Measurements from ENCODE around the gene ABCC9.
"Not testable (repeated sequence)": the region's sequence is repeated elsewhere in the genome, so short reads cannot be mapped to it uniquely, and the experiment has no call there.

Gene ABCC9

DNA sequence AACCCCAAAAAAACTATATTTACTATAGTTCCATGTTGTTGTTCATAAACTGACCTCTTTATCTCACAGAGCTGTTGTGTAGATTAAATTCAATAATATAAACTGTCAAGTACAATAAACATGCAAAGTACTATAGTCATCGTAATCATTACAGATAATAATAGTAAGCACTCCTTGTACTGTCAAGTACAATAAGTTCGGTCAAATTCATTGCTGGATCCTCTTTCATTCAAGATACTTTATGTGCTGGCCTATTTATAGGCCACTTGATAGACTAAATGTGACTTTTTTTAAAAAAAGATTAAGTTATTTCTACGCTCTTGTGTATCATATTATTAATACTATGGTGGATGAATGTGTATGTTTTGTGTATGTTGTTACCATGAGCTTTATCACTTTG lies 127.5 kb downstream of the ABCC9 start:
- no peak for DNase-seq

DNA sequence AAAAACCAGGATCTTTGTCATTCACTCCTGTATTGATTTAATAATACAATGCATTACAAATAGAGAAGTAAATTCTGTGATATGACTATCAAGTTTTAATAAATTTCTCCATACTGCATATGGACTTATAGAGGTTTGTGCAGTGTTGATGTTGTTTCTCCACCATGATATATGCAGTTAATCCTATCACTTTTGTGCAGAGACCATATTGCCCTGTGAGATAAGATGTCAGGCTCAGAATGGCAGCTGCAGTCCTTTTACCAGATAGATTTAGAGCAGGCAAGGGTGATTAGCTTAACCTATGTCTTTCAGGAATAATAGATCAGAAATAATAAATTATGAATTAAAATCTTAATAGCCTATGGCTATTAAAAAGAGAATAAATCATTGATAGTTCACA lies 128.1 kb downstream of the ABCC9 start:
- DNase-seq, result no peak

DNA sequence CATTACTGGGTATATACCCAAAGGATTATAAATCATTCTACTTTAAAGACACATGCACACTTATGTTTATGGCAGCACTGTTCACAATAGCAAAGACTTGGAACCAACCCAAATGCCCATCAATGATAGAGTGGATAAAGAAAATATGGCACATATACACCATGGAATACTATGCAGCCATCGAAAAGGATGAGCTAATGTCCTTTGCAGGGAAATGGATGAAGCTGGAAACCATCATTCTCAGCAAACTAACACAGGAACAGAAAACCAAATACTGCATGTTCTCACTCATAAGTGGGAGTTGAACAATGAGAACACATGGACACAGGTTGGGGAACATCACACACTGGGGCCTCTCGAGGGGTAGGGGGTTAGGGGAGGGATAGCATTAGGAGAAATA lies 128.9 kb downstream of the ABCC9 start:
- DNase-seq, result not testable (repeated sequence)

DNA sequence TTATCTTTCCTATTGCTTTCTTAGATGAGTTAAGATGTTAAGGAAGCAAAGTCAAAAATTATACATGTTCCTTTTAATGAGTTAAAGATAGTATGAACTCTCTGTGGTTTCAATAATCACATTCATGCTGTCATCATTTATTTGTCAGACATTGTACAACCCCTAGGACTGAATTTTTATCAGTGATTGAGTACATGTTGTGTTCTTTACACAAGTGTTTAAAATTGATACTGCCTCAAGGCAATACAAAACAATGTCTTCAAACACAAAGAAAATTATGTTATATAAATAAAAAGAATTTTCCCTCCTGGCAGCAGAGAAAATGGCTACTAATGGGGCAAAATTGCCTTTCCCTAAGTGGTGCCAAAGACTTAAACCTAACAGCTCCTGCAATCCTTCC lies 132.1 kb downstream of the ABCC9 start:
- DNase-seq, result no peak

DNA sequence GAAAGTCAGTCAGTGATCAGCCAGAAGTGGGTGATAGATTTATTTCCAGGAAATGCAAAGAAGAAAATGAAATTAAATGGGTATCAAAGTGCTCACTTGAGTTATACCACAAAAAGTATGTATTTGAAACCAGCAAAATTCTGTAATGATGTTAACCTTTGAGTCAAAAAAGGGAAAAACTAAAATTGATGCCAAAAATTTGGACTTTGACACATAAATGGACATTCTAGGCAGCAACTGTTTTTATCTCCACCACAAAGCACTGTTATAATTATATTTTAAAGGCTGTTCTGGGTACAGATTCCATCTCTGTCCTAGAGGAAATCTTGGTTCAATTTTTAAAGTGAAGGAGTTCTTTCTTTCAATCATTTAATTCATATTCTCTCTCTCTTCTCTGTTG lies 135.0 kb downstream of the ABCC9 start:
- no peak for DNase-seq

DNA sequence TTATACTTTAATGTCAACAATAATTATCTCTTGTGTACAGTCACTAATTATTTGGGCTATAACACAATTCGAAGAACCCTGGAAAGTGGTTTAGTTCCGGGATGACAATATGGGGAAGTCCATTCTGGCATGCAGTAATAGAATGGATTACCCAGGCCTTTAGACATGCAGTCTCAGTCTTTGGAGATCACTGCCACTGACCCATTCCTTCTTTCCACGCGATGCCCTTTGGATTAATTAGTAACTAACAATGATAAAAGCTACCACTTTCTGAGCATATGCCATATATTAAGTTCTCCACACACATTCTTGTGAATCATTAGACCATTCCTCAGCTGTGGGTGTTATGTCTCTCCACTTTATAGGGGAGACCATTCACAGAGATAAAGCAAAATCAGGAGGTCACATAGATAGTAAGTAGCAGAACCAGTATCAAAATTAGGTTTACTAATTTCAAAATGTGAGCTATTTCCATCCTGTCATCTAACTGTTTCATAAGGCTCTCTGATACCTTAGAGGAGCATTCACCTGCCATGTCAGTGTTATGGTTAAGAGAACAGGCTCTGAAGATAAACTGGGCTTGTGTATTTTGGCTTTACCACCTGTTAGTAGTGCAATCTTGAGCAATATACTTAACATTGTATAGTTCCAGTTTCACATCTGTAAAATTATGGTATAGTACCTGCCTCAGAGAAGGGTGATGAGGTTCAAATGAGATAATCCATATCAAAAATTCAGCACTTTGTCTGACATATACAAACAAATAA lies 139.5 kb downstream of the ABCC9 start:
- no peak for DNase-seq

DNA sequence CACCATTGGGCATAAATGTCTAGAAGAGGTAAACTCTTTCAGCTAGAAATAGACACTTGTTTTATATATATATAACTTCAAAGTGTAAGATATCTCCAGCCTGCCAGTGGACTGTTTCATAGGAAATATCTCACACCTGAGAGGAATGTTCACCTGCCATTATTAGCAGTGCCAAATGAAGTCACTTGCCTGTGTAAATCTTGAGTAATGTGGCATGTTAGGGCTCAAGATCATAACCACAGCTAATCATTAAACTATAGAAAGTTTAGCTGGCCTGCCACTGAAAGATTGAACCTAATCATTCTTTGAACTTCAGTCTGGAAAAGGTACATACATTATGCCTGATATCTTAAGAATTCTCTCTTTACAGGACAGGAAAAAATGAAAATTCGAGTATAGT lies 141.2 kb downstream of the ABCC9 start:
- DNase-seq, result no peak

DNA sequence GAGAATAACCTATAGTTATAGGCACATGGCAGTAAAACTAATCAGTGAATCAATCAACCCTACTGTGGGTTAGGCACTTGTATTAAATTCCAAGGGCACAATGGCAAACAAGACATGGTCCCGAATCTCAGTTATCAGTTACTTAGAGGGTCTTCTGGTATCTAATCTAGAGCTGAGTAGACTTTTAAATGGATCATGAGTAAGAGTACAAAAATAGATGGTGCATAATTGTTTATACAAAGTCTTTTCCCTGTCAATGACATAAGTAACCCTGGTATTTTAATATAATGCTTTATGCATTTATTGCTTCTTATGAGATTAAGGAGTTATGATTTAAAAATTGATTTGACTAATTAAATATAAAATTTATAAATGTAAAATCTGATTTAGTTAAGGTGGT lies 143.7 kb downstream of the ABCC9 start:
- DNase-seq, result no peak

DNA sequence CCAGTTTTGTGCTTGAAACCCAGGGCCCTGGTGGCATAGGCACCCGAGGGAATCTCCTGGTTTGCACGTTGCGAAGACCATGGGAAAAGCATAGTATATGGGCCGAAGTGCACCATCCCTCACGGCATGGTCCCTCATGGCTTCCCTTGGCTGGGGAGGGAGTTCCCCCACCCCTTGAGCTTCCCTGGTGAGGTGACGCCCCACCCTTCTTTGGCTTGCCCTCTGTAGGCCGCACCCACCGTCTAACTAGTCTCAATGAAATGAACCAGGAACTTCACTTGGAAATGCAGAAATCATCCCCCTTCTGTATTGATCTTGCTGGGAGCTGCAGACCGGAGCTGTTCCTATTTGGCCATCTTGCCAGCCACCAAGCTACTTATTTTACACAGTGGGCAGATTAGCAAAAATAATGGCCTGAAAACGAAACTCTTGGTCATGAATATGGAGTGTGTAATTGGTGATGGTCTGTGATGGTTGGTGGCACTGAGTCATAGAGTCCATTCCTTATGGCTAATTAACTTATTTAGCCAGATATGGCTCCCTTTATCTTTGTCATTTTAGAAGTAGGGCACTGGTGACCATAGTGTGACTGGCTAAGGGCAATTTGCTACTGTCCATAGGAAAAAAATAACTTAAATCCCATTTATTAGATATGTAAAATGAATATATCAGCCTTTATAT lies 145.4 kb downstream of the ABCC9 start:
- no peak for DNase-seq

DNA sequence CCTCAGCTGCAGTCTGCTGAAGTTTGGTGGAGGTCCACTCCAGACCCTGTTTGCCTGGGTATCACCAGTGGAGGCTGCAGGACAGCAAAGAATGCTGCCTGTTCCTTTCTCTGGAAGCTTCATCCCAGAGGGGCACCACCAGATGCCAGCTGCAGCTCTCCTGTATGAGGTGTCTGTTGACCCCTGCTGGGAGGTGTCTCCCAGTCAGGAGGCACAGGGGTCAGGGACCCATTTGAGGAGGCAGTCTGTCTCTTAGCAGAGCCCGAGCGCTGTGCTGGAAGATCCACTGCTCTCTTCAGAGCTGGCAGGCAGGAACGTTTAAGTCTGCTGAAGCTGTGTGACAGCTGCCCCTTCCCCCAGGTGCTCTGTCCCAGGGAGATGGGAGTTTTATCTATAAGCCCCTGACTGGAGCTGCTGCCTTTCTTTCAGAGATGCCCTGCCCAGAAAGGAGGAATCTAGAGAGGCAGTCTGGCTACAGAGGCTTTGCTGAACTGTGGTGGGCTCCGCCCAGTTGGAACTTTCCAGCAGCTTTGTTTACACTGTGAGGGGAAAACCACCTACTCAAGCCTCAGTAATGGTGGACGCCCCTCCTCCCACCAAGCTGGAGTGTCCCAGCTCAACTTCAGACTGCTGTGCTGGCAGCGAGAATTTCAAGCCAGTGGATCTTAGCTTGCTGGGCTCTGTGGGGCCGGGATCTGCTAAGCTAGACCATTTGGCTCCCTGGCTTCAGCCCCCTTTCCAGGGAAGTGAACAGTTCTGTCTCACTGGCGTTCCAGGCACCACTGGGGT lies 146.2 kb downstream of the ABCC9 start:
- not testable (repeated sequence) for DNase-seq

DNA sequence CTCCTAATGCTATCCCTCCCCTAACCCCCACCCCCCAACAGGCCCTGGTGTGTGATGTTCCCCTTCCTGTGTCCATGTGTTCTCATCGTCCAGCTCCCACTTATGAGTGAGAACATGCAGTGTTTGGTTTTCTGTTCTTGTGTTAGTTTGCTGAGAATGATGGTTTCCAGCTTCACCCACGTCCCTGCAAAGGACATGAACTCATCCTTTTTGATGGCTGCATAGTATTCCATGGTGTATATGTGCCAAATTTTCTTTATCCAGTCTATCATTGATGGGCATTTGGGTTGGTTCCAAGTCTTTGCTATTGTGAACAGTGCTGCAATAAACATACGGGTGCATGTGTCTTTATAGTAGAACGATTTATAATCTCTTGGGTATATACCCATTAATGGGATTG lies 151.5 kb downstream of the ABCC9 start:
- DNase-seq, result not testable (repeated sequence)

DNA sequence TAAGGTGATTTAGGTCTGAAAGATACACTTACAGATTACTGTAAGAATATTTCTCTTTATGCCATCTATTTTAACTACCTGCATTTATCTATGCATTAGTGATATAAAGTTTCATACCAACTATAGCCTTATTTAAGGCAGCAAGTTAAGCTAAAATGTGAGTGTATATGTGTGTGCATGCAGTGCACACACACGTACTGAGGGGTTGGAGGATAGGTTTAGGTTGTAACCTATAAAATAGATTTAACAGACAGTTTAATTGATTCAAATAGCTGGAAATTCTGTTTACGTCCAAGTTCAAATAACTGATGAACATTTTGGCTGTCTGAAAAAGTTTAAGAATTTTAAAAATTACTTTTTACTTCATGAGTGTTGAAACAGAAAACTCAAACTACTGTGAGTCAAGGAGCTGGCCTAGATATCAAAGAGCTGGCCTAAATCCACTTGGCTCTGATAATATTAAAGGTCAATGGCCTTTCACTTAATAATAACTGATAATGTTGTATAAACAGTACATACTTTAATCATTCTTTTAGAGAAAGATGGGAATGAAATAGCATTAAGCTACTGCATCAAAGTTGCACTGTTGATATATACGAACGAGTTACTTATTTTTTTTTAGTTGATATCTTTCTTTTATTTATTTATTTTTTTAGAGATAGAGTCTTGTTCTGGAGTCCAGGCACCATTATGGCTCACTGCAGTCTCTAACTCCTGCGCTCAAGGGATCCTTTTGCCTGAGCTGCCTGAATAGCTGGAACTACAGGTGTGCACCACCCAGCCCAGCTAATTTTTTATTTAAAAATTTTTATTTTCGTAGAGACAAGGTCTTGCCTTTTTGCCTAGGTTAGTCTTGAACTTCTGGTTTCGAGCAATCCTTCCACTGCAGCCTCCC lies 152.9 kb downstream of the ABCC9 start:
- no peak for DNase-seq

DNA sequence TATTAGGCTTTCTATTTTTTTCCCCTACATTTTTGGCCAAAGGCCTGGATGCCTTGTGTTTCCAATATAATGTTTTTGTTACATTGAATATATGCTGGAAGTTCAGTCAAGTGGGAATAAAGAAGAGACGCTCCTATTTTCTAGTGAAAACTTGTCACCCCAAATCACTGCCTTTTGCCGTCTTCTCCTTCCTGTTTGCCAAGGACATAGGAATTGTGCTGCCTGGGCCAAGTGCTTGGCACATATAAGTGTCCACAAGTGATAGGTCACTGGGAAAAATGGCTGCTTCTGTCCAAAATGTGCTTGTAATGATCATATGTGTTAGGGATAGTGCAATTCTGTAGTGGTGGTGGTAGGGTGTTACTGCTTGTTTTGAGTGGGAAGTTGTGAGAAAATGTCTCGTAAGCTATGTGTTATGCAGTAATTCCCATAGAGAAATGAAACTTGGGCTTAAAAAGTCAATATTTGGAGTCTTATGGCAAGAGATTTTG lies 155.1 kb downstream of the ABCC9 start:
- no peak for DNase-seq

DNA sequence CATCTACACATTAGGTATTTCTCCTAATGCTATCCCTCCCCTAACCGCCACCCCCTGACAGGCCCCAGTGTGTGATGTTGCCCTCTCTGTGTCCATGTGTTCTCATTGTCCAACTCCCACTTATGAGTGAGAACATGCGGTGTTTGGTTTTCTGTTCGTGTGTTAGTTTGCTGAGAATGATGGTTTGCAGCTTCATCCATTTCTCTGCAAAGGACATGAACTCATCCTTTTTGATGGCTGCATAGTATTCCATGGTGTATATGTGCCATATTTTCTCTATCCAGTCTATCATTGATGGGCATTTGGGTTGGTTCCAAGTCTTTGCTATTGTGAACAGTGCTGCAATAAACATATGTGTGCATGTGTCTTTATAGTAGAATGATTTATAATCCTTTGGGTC lies 158.5 kb downstream of the ABCC9 start:
- DNase-seq, result not testable (repeated sequence)

DNA sequence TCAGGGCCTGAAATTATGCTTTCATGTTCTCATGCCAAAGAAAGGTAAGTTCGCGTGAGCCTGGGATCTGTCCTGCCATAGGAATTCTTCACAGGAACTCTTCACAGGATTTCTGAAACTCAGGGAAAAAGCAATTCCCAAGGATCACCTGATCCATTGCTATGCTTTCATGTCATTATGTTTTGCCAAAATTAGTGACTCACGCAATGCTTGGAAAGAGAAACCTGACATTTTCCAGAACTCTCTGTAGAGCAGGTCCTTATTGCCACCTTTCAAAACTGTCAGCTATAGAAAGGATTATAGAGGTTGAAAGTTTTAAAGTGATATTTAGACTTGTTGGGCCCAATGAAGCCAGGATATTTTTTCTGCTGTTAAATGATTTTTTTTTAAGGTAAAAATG lies 160.4 kb downstream of the ABCC9 start:
- DNase-seq, result no peak

DNA sequence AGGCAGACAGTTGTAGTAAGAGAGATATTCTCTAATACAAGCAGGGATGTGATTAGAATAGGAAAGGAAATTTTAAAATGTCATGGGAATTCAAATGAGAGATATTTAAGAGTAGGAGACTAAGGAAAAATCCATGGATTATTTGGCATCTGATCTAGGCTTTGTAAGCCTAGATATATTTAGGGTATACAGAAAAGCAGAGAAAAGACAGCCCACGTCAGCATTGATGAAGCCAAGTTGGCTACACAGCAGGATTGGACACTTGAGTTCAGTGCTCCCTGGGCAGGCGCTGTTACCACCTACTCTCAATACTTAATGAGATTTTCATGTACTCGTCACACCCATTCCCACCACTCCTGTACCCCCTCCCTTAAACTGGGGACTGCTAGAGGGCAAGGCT lies 165.1 kb downstream of the ABCC9 start:
- DNase-seq, result no peak

DNA sequence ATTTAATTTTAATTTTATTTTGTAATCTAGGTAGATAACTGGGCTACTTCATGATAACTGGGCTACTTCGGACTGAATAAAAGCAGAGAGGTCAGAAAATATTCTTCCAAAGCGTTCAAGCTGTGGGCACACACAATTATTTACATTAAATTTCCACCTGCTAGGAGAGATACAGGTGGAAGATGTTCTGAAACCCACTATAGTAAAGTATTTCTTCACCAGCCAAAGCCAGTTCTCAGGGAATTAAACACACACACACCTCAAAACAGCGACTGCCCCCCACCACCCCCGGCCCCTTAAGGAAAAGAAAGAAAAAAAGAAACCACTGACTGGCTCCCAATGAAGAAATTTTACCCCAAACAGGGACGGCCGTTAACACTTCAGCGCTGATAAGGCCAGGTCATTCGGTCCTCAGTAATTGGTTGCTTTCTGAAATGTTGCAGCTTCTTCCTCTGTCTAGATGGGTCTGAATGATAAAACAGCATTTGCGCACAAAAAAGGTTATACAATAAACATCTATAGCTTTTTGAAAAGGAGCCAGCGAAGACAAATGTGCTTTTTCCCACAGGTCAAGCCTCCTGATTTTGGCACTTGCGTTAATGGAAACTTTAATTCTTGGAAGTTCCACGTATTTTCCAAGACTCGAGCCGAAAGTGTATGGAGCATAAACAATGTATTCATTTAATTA lies 165.9 kb downstream of the ABCC9 start:
- DNase-seq, result peak; percentile 33

DNA sequence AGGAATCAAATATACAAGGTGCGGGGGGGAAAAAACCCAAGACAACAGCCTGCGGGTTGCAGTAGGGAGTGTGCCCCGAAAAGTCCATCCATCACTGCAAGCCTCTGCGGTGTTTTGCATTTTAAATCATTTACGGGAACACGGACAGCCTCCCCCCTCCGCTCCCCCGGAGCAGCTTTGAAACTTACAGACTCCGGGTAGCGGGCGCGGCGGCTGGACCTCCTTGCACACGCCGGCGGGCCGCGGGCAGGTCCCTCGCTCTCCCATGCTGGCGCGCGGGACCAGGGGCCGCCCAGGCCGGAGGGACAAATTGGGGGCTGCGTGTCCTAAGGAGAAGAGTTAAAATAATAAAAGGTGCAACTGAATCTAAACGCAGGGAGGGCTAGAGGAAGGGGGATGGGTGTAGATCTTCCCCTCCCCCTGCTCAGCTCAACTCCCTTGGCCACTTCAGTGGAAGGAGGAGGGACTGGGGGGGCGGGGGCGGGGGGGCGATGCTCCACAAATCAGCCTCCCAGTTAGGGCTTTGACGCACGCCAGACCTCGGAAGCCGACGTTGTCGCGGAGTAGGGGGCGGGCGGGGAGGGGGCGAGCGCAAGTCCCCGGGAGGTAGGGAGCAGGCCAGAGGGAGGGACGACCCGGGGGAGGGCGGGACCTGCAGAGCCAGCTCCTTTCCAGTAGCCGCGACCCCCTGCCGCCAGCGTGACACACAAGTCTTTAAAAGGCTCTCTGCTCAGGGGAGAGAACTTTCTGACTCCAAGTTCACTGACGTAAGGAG lies 166.7 kb downstream of the ABCC9 start, which contains the start of gene KCNJ8:
KCNJ8 (minus strand) TSS at position 349 of the 775 bp plus-strand sequence. CDS start 1,090 bp downstream, outside the sequence.
- DNase-seq, result peak; percentile 84

DNA sequence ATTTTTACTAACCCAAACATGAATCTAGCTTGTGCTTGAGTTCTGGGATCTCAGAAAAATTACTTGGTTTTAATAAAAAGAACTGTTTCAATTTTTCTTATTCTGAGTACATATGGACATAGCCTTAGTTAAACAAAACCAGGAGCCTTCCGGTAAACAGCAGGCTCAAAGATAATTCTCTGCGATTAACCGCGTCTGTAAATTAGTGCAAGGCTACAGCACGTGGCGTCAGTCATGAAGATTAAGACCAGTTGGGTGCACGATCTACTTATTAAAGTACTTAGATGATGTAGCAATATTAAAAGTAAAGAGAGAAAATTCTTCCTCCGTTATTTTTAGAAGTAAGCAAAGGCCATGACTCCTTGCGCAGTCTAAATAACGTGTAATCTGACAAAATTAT lies 167.4 kb downstream of the ABCC9 start:
- no peak for DNase-seq

DNA sequence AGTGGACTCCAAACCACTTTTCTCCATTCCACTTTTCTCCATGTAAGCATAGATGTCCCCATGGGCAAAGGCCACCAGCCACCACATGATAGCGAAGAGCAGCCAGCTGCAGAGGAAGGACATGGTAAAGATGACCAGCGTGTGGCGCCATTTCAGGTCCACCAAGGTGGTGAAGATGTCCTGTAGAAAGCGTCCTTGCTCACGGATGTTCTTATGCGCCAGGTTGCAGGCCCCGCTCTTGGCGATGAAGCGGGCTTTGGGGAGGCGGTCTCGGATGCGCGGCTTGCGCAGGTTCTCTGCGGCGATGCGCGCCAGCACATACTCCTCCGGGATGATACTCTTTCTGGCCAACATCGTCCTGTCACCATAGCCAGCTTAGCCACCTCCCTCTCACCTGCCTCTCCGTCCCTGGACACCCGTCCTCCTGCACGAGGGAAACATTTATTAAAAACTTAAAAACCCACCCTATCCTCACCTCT lies 167.9 kb downstream of the ABCC9 start:
- DNase-seq, result peak; percentile 66

DNA sequence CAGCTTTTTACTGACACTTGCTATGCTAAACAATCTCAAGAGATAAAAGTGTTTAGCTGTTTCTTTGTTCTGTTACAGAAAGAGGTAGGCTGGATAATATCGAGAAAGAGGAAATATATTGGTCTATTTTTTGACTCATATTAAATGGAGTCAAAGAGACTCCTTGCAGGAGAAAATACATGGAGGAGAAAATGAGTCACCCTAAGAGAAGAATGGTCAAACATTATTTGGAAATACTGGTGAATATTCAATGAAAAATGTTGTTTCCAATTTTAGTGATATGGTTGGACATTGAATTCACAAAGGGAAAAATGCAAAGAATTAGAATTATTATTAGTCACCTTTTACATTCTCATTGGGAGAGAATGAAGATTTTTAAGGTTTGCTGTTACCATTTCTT lies 169.9 kb downstream of the ABCC9 start:
- DNase-seq, result no peak
